H1 (cell line): ENCODE results near the gene ZC3H12C. TPM values are rescaled to one million over a fixed set of nuclear protein-coding genes. Genes with fewer than 3 reads are reported as not detected.

Experiments used
- CTCF ChIA-PET: fragments of 300-600 bp; sonication (Branson Sonifier 250); formaldehyde crosslinking; loops from one replicate; lab custom pipeline; 2021; ENCODE audit not compliant: partially characterized antibody; lab: Charles Lee
- POLR2A ChIA-PET: fragments of 300-600 bp; sonication (Branson Sonifier 250); formaldehyde crosslinking; loops from one replicate; lab custom pipeline; 2021; ENCODE audit warnings: inconsistent platforms; ENCODE audit not compliant: partially characterized antibody; lab: Charles Lee
- DNase-seq, 2 experiments: peaks; one replicate each; pipeline versions ENCODE4 v3.0.0 to v3.0.0-alpha.2; 2010 to 2022; ENCODE audit warnings: low spot score in 2 of 2, low read depth in 1 of 2, mixed read lengths in 1 of 2
- FAIRE-seq: peaks from 2 replicates; lab custom pipeline; 2011; peaks lifted over from hg19 to GRCh38; lab: Jason Lieb, UNC
- H2AFZ ChIP-seq: 2 replicates; pipeline ENCODE4 v1.8.1; 2012; ENCODE audit warnings: low read length, inconsistent platforms
- H2AK5ac ChIP-seq: 2 replicates; pipeline ENCODE4 v1.6.1; 2013; ENCODE audit warnings: low read depth, low read length
- H2BK120ac ChIP-seq: replicated peaks from 2 replicates; pipeline ENCODE3; 2013; ENCODE audit warnings: low read depth, low read length, inconsistent platforms
- H2BK12ac ChIP-seq: 2 replicates; pipeline ENCODE4 v1.6.1; 2013; ENCODE audit warnings: low read depth, low read length
- H2BK15ac ChIP-seq: 2 replicates; pipeline ENCODE4 v1.6.1; 2013; ENCODE audit warnings: low read length
- H2BK20ac ChIP-seq: 2 replicates; pipeline ENCODE4 v1.6.1; 2013; ENCODE audit warnings: low read length
- H2BK5ac ChIP-seq: 2 replicates; pipeline ENCODE4 v1.6.1; 2013; ENCODE audit warnings: low read depth, low read length
- H3K14ac ChIP-seq: 2 replicates; pipeline ENCODE4 v1.6.1; 2013; ENCODE audit warnings: inconsistent platforms; ENCODE audit not compliant: insufficient read length
- H3K18ac ChIP-seq: 2 replicates; pipeline ENCODE4 v1.6.1; 2013; ENCODE audit warnings: low read length; ENCODE audit errors: extremely low read depth
- H3K23ac ChIP-seq: 2 replicates; pipeline ENCODE4 v1.6.1; 2013; ENCODE audit warnings: inconsistent platforms; ENCODE audit not compliant: insufficient read length
- H3K23me2 ChIP-seq: 2 replicates; pipeline ENCODE4 v1.6.1; 2013; ENCODE audit warnings: low read depth, low read length
- H3K27ac ChIP-seq: 2 replicates; pipeline ENCODE4 v1.6.1; 2011; ENCODE audit warnings: low read depth, low read length, inconsistent platforms
- H3K27me3 ChIP-seq, 4 experiments: replicated peaks in 1 of 4; 1 replicate in 1 of 4; 2 replicates in 3 of 4; pipeline versions ENCODE4 v1.6.1 to v1.8.1; 2011 to 2013; ENCODE audit warnings: low read length in 3 of 4, mild to moderate bottlenecking in 3 of 4, inconsistent platforms in 2 of 4, mixed read lengths in 2 of 4, moderate library complexity in 1 of 4; ENCODE audit not compliant: control insufficient read depth in 3 of 4, insufficient read depth in 3 of 4; ENCODE audit errors: extremely low read depth in 1 of 4
- H3K36me3 ChIP-seq, 4 experiments: 2 replicates each; pipeline versions ENCODE4 v1.6.1 to v1.8.1; 2011 to 2013; ENCODE audit warnings: mild to moderate bottlenecking in 4 of 4, low read length in 3 of 4, moderate library complexity in 2 of 4, control low read depth in 1 of 4, inconsistent platforms in 1 of 4; ENCODE audit not compliant: insufficient read depth in 4 of 4, control insufficient read depth in 2 of 4
- H3K4ac ChIP-seq: replicated peaks from 2 replicates; pipeline ENCODE3; 2013; ENCODE audit warnings: low read length, low read depth, mixed read lengths, inconsistent platforms; ENCODE audit not compliant: insufficient read length
- H3K4me1 ChIP-seq, 4 experiments: replicated peaks in 1 of 4; 1 replicate in 1 of 4; 2 replicates in 3 of 4; pipeline versions ENCODE4 v1.6.1 to v1.8.1; 2011 to 2013; ENCODE audit warnings: low read length in 3 of 4, inconsistent platforms in 2 of 4, mixed read lengths in 1 of 4; ENCODE audit not compliant: insufficient read depth in 4 of 4, control insufficient read depth in 3 of 4
- H3K4me2 ChIP-seq, 2 experiments: 2 replicates each; pipeline versions ENCODE4 v1.6.1 to v1.8.1; 2011 to 2013; ENCODE audit warnings: low read depth in 2 of 2, low read length in 2 of 2, control low read depth in 1 of 2, inconsistent platforms in 1 of 2, mild to moderate bottlenecking in 1 of 2; ENCODE audit not compliant: insufficient read depth in 1 of 2
- H3K4me3 ChIP-seq, 4 experiments: fragments of 200-600, 300-600 bp in 1 of 4; sonication (generic), shearing (Covaris generic), sonication (Bioruptor Twin) in 1 of 4; 2 replicates each; pipeline versions ENCODE4 v1.5.1 to v1.8.1; 2011 to 2016; ENCODE audit warnings: low read length in 4 of 4, low read depth in 3 of 4, control low read depth in 2 of 4, inconsistent platforms in 2 of 4, mild to moderate bottlenecking in 2 of 4, mixed read lengths in 1 of 4, moderate library complexity in 1 of 4; ENCODE audit not compliant: insufficient read depth in 2 of 4; ENCODE audit errors: extremely low read depth in 1 of 4
- H3K56ac ChIP-seq: replicated peaks from 2 replicates; pipeline ENCODE3; 2013; ENCODE audit warnings: low read depth, mild to moderate bottlenecking, mixed read lengths, low read length, inconsistent platforms; ENCODE audit not compliant: insufficient read length
- H3K79me1 ChIP-seq: 2 replicates; pipeline ENCODE4 v1.6.1; 2013; ENCODE audit warnings: low read depth, low read length, control low read depth
- H3K79me2 ChIP-seq, 2 experiments: 2 replicates each; pipeline versions ENCODE4 v1.6.1 to v1.8.1; 2012 to 2013; ENCODE audit warnings: low read length in 2 of 2, mild to moderate bottlenecking in 2 of 2, inconsistent platforms in 1 of 2; ENCODE audit not compliant: insufficient read depth in 2 of 2, control insufficient read depth in 1 of 2
- H3K9ac ChIP-seq, 4 experiments: replicated peaks in 1 of 4; 1 replicate in 1 of 4; 2 replicates in 3 of 4; pipeline versions ENCODE4 v1.6.1 to v1.8.1; 2011 to 2013; ENCODE audit warnings: low read depth in 3 of 4, low read length in 3 of 4, control low read depth in 2 of 4, mild to moderate bottlenecking in 2 of 4, moderate library complexity in 2 of 4, inconsistent platforms in 1 of 4; ENCODE audit errors: extremely low read depth in 1 of 4
- H3K9me3 ChIP-seq, 2 experiments: 2 replicates each; pipeline versions ENCODE4 v1.6.1 to v1.8.1; 2012 to 2013; ENCODE audit warnings: mild to moderate bottlenecking in 2 of 2, moderate library complexity in 2 of 2, control low read depth in 1 of 2, inconsistent platforms in 1 of 2, low read depth in 1 of 2, low read length in 1 of 2, mixed read lengths in 1 of 2; ENCODE audit not compliant: insufficient read depth in 2 of 2
- H4K20me1 ChIP-seq, 2 experiments: replicated peaks in 1 of 2; 2 replicates each; pipeline versions ENCODE3 to v1.8.1; 2011 to 2013; ENCODE audit warnings: inconsistent platforms in 2 of 2, low read length in 2 of 2, mild to moderate bottlenecking in 1 of 2; ENCODE audit not compliant: insufficient read depth in 2 of 2, control insufficient read depth in 1 of 2
- H4K5ac ChIP-seq: 2 replicates; pipeline ENCODE4 v1.6.1; 2013; ENCODE audit warnings: low read length, low read depth, mixed read lengths, inconsistent platforms; ENCODE audit not compliant: insufficient read length
- H4K8ac ChIP-seq: 2 replicates; pipeline ENCODE4 v1.8.0; 2013; ENCODE audit warnings: mild to moderate bottlenecking, moderate library complexity, low read length, inconsistent platforms; ENCODE audit not compliant: insufficient read depth; ENCODE audit errors: extremely low read depth
- H4K91ac ChIP-seq: replicated peaks from 2 replicates; pipeline ENCODE3; 2013; ENCODE audit warnings: low read length, mixed read lengths, inconsistent platforms; ENCODE audit not compliant: insufficient read length
- ASH2L ChIP-seq: fragments of 200-600, 300-600 bp; sonication (generic); IDR thresholded peaks from one replicate; pipeline ENCODE4 v1.7.1; 2017; ENCODE audit warnings: low read length
- BRCA1 ChIP-seq: IDR thresholded peaks from 2 replicates; pipeline ENCODE4 v1.6.1; 2012; ENCODE audit warnings: low read depth, low read length, improper control_type of control experiment
- GABPA ChIP-seq: IDR thresholded peaks from 2 replicates; pipeline ENCODE4 v1.6.1; 2011; ENCODE audit warnings: mild to moderate bottlenecking, low read length, moderate library complexity, borderline replicate concordance; ENCODE audit not compliant: insufficient read depth
- GTF2F1 ChIP-seq: IDR thresholded peaks from 2 replicates; pipeline ENCODE4 v1.6.1; 2012; ENCODE audit warnings: low read depth, low read length, improper control_type of control experiment, borderline replicate concordance
- HDAC2 ChIP-seq, 2 experiments: fragments of 300-600 bp in 1 of 2; sonication (generic) in 1 of 2; IDR thresholded peaks; 2 replicates each; pipeline ENCODE4 v1.6.1; 2011 to 2012; ENCODE audit warnings: low read depth in 2 of 2, low read length in 2 of 2, mild to moderate bottlenecking in 2 of 2, moderate library complexity in 2 of 2, borderline replicate concordance in 1 of 2, inconsistent platforms in 1 of 2
- NRF1 ChIP-seq: IDR thresholded peaks from 2 replicates; pipeline ENCODE4 v1.6.1; 2011; ENCODE audit warnings: mild to moderate bottlenecking, low read depth, low read length, improper control_type of control experiment
- PHF8 ChIP-seq: fragments of 200-600 bp; sonication (generic); conservative IDR thresholded peaks from 2 replicates; pipeline ENCODE4 v1.7.1; 2012; ENCODE audit warnings: low read depth, mild to moderate bottlenecking, inconsistent platforms, low read length, moderate library complexity
- RAD21 ChIP-seq, 2 experiments: IDR thresholded peaks in 1 of 2; conservative IDR thresholded peaks in 1 of 2; 2 replicates each; pipeline ENCODE4 v1.6.1; 2011; ENCODE audit warnings: low read depth in 2 of 2, low read length in 2 of 2, improper control_type of control experiment in 1 of 2, inconsistent platforms in 1 of 2, mild to moderate bottlenecking in 1 of 2, moderate library complexity in 1 of 2
- RNF2 ChIP-seq: fragments of 200-900, 300-1000 bp; sonication (generic); IDR thresholded peaks from 2 replicates; pipeline ENCODE4 v1.7.1; 2016; ENCODE audit warnings: borderline replicate concordance, low read depth, mild to moderate bottlenecking, antibody characterized with exemption, low read length; ENCODE audit not compliant: poor library complexity, severe bottlenecking; ENCODE audit errors: missing control alignments
- RXRA ChIP-seq: IDR thresholded peaks from 2 replicates; pipeline ENCODE4 v1.6.1; 2011; ENCODE audit warnings: low read depth, mild to moderate bottlenecking, low read length, moderate library complexity; ENCODE audit not compliant: insufficient read depth
- TCF12 ChIP-seq: IDR thresholded peaks from 2 replicates; pipeline ENCODE4 v1.6.1; 2011; ENCODE audit warnings: low read depth, mild to moderate bottlenecking, low read length
- ZNF274 ChIP-seq: IDR thresholded peaks from 2 replicates; pipeline ENCODE4 v1.7.0; 2012; ENCODE audit warnings: low read length, borderline replicate concordance; ENCODE audit errors: extremely low read depth
- WGBS, 2 experiments: shearing (Covaris generic) in 1 of 2; methylation state at CpG; one replicate each; pipeline versions ENCODE4 v1.1.6 to v1.1.7; 2013 to 2015; ENCODE audit warnings: low lambda C conversion rate in 2 of 2, mixed read lengths in 2 of 2, inconsistent platforms in 1 of 2, low coverage in 1 of 2, missing lambda C conversion rate in 1 of 2; ENCODE audit not compliant: insufficient replicate concordance in 2 of 2, insufficient coverage in 1 of 2, insufficient read length in 1 of 2; ENCODE audit errors: extremely low coverage in 1 of 2, missing lambda C conversion rate in 1 of 2; 5-methylcytosine and 5-hydroxymethylcytosine counted together
- polyA plus RNA-seq, 7 experiments: library from polyadenylated mRNA; depleted of rRNA in 3 of 7; stranded (reverse) in 5 of 7; unstranded in 2 of 7; fragments of >200 nt in 5 of 7; fragments of 200-250 nt in 2 of 7; gene quantifications; 1 replicate in 5 of 7; 2 replicates in 1 of 7; 4 replicates in 1 of 7; pipeline versions ENCODE4 v1.2.1 to v1.2.3, GENCODE V29; 2011 to 2013; ENCODE audit warnings: missing spikeins in 2 of 7, mixed read lengths in 2 of 7
- total RNA-seq: library from RNA; stranded (reverse); fragmentation: NEBNext Ultra II Directional; extraction: Animal tissue kit (Norgen Biotek cat#: 25700); gene quantifications from 2 replicates; pipeline ENCODE4 v1.2.1, GENCODE V29; 2021
- TF ChIP-seq, protein P1 (sequence below): IDR thresholded peaks from 2 replicates; pipeline ENCODE4 v1.6.1; 2011; ENCODE audit warnings: low read depth, mild to moderate bottlenecking, low read length; ENCODE audit not compliant: insufficient read depth

Gene ZC3H12C
- total and polyA plus RNA-seq, 2 of the 8 experiments (the other 6 are each of a cell fraction or from before 2014, with no cell fraction given): 2.0 to 2.7 TPM

DNA sequence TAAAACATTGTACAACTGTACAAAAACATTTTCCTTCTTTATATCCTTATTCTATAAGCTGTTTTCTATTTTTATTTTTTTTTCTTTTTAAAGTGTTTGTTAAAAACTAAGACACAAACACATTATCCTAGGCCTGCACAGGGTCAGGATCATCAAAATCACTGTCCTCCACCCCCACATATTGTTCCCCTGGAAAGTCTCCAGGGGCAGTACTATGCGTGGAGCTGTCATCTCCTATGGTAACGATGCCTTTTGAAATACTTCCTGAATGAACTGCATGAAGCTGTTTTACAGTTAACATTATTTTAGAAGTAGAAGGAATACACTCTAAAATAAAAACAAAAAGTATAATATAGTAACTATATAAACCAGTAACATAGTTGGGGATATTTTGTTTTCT, 67.2 kb downstream of the ZC3H12C start:
- Histone ChIP-seq H3K27me3 (no peaks in the 10 kb centered on the region), H3K23me2 (no peaks in the 10 kb centered on the region), H2AK5ac (no peak overlapping the region), H3K9me3 (no peaks in the 10 kb centered on the region), H3K4me1 (no peaks in the 10 kb centered on the region), H2BK120ac (no peak overlapping the region), H3K27ac (no peak overlapping the region), H2BK5ac (no peak overlapping the region), H4K91ac (no peak overlapping the region), H3K23ac (no peak overlapping the region), H2BK15ac (no peak overlapping the region), H4K20me1 (no peaks in the 10 kb centered on the region), H3K18ac (no peak overlapping the region), H3K4me3 (no peak overlapping the region), H3K9ac (no peak overlapping the region), H2BK20ac (no peak overlapping the region), H3K4me2 (no peak overlapping the region), H3K14ac (no peak overlapping the region), H4K5ac (no peak overlapping the region), H2BK12ac (no peak overlapping the region), H3K56ac (no peak overlapping the region), H2AFZ (no peak overlapping the region), H4K8ac (no peak overlapping the region), H3K4ac (no peak overlapping the region), H3K79me2 (no peaks in the 10 kb centered on the region), H3K36me3 (peaks cover 4 to 18% (median 9%) of the 10 kb centered on the region in 4 experiments; a peak in 5 of 8 replicates), H3K79me1 (no peaks in the 10 kb centered on the region)
- DNase-seq (no peak), FAIRE-seq (no peak)
- POLR2A ChIA-PET: no interaction called here
- 96% methylated on average over 2 of the region's 2 CpGs; no CpG with 5 or more reads in 1 of the 2 experiments for WGBS, 2 experiments
- CTCF ChIA-PET: interaction anchor here (1.1 kb wide), 2 partner anchors 13 to 214 kb away, joined by 3 read pairs; no protein-coding TSS in a partner anchor
- TF ChIP-seq GTF2F1 (no peak), ZNF274 (no peak), RNF2 (no peak), TCF12 (no peak), RAD21 (IDR thresholded peaks at IDR 0.05 in 1 of 2, conservative IDR thresholded peaks at IDR 0.05 in 1 of 2; ENCODE audit: low read depth in 2 of 2, low read length in 2 of 2) (no peak), BRCA1 (no peak), PHF8 (no peak), NRF1 (no peak), HDAC2 (IDR thresholded peaks at IDR 0.05; ENCODE audit: borderline replicate concordance in 1 of 2, low read depth in 2 of 2, low read length in 2 of 2) (no peak), RXRA (no peak), ASH2L (no peak), GABPA (no peak)
- TF ChIP-seq, protein P1, sequence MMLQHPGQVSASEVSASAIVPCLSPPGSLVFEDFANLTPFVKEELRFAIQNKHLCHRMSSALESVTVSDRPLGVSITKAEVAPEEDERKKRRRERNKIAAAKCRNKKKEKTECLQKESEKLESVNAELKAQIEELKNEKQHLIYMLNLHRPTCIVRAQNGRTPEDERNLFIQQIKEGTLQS: no peak
